Measurements from ENCODE around the gene C1orf35. TPM values are rescaled to one million over a fixed set of nuclear protein-coding genes. Genes with fewer than 3 reads are reported as not detected.

The C1orf35 gene
- total and polyA plus RNA-seq, 4 donors: 4.0 to 7.5 (median 6.4) TPM

DNA sequence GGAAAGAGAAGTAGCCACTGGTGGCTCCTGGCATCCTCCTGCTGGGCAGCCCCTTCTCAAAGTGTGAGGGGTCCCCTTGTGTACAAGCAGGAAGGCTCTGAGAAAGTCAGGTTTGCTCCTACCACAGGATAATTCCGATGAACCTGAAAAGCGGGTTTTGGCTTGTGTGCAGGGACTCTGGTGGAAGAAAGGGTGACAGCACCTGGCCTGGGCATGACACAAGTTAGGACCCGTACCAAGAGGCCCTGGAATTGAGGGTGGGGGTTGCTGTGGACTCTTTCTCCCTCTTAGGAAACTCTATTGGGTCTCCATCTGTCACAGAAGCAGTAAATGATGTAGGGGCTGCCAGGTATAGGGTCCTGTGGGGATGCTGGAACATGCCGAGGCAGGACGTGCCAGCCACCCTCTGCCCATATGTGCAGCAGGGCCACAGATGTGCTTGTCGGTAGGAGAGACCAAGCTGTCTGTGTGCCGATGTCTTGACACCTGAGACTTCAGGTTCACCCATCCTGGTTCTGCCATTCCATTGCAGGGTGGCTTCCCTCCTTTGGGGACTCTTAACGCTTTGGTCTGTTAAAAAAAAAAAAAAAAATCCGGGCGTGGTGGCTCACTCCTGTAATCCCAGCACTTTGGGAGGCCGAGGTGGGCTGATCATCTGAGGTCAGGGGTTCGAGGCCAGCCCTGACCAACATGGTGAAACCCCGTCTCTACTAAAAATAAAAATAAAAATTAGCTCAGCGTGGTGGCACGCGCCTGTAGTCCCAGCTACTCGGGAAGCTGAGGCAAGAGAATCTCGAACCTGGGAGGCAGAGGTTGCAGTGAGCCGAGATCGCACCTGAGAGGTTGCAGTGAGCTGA lies 9.8 kb downstream of the C1orf35 start:
- no peak overlapping the region for H3K4me3 ChIP-seq (ENCODE audit: low read depth in 1 of 3, low read length in 3 of 3)
- WGBS: 96% methylated on average over 20 of the region's 20 CpGs

DNA sequence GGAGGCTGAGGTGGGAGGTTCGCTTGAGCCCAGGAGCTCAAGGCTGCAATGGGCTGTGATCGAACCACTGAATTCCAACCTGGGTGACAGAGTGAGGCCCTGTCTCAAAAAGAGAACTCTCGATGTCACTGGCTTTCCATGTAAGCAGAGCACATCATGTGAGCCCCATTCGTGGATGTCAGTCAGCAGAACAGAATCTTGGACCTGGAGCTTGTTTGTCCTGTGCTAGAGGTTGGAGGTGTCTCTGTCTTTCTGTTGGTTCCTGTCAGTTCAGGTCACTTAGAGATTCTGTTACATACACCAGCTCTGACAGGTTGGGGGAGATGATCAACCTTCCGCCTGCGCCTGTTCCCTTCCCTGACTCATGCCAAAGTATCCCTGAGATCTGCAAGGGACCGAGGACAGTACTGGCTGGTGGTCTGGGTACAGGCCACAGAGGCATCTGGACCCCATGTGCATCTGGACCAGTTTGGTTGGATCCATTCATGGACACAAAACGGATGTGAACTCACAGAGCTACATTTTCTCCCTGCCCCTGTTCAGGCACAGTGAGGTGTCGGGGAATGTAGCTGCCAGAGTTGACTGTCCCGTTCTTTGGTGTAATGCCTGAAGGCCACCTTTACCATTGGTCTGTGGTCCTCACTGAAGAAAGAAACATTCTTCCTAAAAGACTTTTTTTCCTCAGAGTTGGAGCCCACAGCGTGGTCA lies 10.6 kb downstream of the C1orf35 start:
- H3K4me1 ChIP-seq (ENCODE audit: control insufficient read depth in 4 of 4, insufficient read depth in 4 of 4, low read length in 3 of 4): peaks cover 19 to 54% (median 41%) of the 10 kb centered on the region in 4 donors
- no peak overlapping the region for H3K9ac ChIP-seq (ENCODE audit: low read depth in 1 of 2, low read length in 2 of 2)
- H3K9me3 ChIP-seq (ENCODE audit: control insufficient read depth in 4 of 4, low read length in 3 of 4): peaks cover 0 to 12% (median 7%) of the 10 kb centered on the region in 4 donors
- DNase-seq (ENCODE audit: low spot score): no peak
- peaks cover 2 to 11% (median 8%) of the 10 kb centered on the region in 4 donors for H3K36me3 ChIP-seq (ENCODE audit: control insufficient read depth in 4 of 4, insufficient read depth in 3 of 4, low read depth in 1 of 4, low read length in 3 of 4)
- no peak overlapping the region for H3K27ac ChIP-seq (ENCODE audit: low read depth in 1 of 2, low read length in 2 of 2)
- H3K4me3 ChIP-seq (ENCODE audit: low read depth in 1 of 3, low read length in 3 of 3): no peak overlapping the region
- WGBS: 93% methylated on average over 11 of the region's 11 CpGs
- H3K27me3 ChIP-seq (ENCODE audit: control insufficient read depth in 4 of 4, insufficient read depth in 4 of 4, low read length in 3 of 4): no peaks in the 10 kb centered on the region
- TF ChIP-seq NR2F2 (IDR thresholded peaks at IDR 0.05) (no peak), HNF4A (conservative IDR thresholded peaks at IDR 0.05) (no peak), EGR1 (IDR thresholded peaks at IDR 0.05; ENCODE audit: low read depth in 2 of 2) (no peak), HNF4G (IDR thresholded peaks at IDR 0.05) (no peak), RXRA (IDR thresholded peaks at IDR 0.05) (no peak)
- TF ChIP-seq, protein P1, sequence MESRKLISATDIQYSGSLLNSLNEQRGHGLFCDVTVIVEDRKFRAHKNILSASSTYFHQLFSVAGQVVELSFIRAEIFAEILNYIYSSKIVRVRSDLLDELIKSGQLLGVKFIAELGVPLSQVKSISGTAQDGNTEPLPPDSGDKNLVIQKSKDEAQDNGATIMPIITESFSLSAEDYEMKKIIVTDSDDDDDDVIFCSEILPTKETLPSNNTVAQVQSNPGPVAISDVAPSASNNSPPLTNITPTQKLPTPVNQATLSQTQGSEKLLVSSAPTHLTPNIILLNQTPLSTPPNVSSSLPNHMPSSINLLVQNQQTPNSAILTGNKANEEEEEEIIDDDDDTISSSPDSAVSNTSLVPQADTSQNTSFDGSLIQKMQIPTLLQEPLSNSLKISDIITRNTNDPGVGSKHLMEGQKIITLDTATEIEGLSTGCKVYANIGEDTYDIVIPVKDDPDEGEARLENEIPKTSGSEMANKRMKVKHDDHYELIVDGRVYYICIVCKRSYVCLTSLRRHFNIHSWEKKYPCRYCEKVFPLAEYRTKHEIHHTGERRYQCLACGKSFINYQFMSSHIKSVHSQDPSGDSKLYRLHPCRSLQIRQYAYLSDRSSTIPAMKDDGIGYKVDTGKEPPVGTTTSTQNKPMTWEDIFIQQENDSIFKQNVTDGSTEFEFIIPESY (IDR thresholded peaks at IDR 0.05): no peak
- TF ChIP-seq, protein P2, sequence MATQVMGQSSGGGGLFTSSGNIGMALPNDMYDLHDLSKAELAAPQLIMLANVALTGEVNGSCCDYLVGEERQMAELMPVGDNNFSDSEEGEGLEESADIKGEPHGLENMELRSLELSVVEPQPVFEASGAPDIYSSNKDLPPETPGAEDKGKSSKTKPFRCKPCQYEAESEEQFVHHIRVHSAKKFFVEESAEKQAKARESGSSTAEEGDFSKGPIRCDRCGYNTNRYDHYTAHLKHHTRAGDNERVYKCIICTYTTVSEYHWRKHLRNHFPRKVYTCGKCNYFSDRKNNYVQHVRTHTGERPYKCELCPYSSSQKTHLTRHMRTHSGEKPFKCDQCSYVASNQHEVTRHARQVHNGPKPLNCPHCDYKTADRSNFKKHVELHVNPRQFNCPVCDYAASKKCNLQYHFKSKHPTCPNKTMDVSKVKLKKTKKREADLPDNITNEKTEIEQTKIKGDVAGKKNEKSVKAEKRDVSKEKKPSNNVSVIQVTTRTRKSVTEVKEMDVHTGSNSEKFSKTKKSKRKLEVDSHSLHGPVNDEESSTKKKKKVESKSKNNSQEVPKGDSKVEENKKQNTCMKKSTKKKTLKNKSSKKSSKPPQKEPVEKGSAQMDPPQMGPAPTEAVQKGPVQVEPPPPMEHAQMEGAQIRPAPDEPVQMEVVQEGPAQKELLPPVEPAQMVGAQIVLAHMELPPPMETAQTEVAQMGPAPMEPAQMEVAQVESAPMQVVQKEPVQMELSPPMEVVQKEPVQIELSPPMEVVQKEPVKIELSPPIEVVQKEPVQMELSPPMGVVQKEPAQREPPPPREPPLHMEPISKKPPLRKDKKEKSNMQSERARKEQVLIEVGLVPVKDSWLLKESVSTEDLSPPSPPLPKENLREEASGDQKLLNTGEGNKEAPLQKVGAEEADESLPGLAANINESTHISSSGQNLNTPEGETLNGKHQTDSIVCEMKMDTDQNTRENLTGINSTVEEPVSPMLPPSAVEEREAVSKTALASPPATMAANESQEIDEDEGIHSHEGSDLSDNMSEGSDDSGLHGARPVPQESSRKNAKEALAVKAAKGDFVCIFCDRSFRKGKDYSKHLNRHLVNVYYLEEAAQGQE (IDR thresholded peaks at IDR 0.05): no peak

More for the DNA sequence above, 9.8 kb downstream of the C1orf35 start:
- H3K9ac ChIP-seq (ENCODE audit: low read depth in 1 of 2, low read length in 2 of 2): no peak overlapping the region
- no peak for DNase-seq (ENCODE audit: low spot score)
- H3K36me3 ChIP-seq (ENCODE audit: control insufficient read depth in 4 of 4, insufficient read depth in 3 of 4, low read depth in 1 of 4, low read length in 3 of 4): peaks cover 2 to 16% (median 12%) of the 10 kb centered on the region in 4 donors
- H3K27ac ChIP-seq (ENCODE audit: low read depth in 1 of 2, low read length in 2 of 2): no peak overlapping the region
- peaks cover 0 to 12% (median 7%) of the 10 kb centered on the region in 4 donors for H3K9me3 ChIP-seq (ENCODE audit: control insufficient read depth in 4 of 4, low read length in 3 of 4)
- peaks cover 12 to 46% (median 33%) of the 10 kb centered on the region in 4 donors for H3K4me1 ChIP-seq (ENCODE audit: control insufficient read depth in 4 of 4, insufficient read depth in 4 of 4, low read length in 3 of 4)
- no peak for TF ChIP-seq NR2F2 (IDR thresholded peaks at IDR 0.05)
- no peak for TF ChIP-seq GABPA (IDR thresholded peaks at IDR 0.05 in 1 of 2, conservative IDR thresholded peaks at IDR 0.05 in 1 of 2)
- TF ChIP-seq RXRA (IDR thresholded peaks at IDR 0.05): no peak
- TF ChIP-seq HNF4A (conservative IDR thresholded peaks at IDR 0.05): no peak
- no peak for TF ChIP-seq JUND (IDR thresholded peaks at IDR 0.05)
- TF ChIP-seq, protein P2 (IDR thresholded peaks at IDR 0.05): no peak
- TF ChIP-seq RAD21 (IDR thresholded peaks at IDR 0.05): no peak
- no peak for TF ChIP-seq TAF1 (conservative IDR thresholded peaks at IDR 0.05)
- TF ChIP-seq FOXA2 (IDR thresholded peaks at IDR 0.05): no peak
- TF ChIP-seq SP1 (IDR thresholded peaks at IDR 0.05): no peak
- TF ChIP-seq, protein P3, sequence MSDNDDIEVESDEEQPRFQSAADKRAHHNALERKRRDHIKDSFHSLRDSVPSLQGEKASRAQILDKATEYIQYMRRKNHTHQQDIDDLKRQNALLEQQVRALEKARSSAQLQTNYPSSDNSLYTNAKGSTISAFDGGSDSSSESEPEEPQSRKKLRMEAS (IDR thresholded peaks at IDR 0.05): no peak
- no peak for TF ChIP-seq EGR1 (IDR thresholded peaks at IDR 0.05; ENCODE audit: low read depth in 2 of 2)
- no peak for TF ChIP-seq CTCF (IDR thresholded peaks at IDR 0.05; ENCODE audit: low read depth, low read length, missing input control)
- no peaks in the 10 kb centered on the region for H3K27me3 ChIP-seq (ENCODE audit: control insufficient read depth in 4 of 4, insufficient read depth in 4 of 4, low read length in 3 of 4)

All from liver (tissue), 9 donors.